ENCODE results near the gene TNRC6B. TPM values are rescaled to one million over a fixed set of nuclear protein-coding genes. Genes with fewer than 3 reads are reported as not detected.

Gene TNRC6B
- total and polyA plus RNA-seq, 2 of the 13 experiments (the other 11 are each of a cell fraction or from before 2014, with no cell fraction given), result 8.9 to 13.2 TPM

DNA sequence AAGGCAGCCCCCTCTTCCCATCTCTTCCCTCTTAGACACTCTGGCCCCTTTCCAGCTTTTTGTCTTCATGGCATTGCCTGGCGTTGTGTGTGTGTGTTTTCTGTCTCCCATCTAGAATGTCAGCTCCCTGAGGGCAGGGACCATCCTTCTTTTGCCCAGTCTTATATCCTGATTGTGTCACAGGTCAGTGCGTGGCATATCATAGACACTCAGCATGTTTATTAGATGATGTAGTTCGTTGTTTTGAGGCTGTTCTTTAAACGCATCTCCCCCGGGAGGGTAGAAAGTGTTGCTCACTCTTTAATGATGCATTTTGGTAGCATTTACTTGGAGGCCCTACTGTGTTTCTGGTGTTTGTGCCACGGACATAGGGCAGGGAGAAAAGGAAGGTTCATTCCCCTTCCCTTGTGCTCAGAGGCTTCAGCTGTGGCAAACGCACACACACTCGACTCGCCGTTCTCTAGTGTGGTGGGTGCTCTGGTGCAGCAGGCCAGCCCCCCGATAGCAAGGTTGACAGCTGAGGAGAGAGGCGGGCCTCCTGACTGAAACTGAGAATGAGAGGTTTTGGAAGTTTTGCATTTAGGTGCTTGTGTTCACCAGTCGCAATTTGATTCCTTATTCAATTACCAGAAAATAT, 60.2 kb downstream of the TNRC6B start (continued):
- TF ChIP-seq, protein P1, sequence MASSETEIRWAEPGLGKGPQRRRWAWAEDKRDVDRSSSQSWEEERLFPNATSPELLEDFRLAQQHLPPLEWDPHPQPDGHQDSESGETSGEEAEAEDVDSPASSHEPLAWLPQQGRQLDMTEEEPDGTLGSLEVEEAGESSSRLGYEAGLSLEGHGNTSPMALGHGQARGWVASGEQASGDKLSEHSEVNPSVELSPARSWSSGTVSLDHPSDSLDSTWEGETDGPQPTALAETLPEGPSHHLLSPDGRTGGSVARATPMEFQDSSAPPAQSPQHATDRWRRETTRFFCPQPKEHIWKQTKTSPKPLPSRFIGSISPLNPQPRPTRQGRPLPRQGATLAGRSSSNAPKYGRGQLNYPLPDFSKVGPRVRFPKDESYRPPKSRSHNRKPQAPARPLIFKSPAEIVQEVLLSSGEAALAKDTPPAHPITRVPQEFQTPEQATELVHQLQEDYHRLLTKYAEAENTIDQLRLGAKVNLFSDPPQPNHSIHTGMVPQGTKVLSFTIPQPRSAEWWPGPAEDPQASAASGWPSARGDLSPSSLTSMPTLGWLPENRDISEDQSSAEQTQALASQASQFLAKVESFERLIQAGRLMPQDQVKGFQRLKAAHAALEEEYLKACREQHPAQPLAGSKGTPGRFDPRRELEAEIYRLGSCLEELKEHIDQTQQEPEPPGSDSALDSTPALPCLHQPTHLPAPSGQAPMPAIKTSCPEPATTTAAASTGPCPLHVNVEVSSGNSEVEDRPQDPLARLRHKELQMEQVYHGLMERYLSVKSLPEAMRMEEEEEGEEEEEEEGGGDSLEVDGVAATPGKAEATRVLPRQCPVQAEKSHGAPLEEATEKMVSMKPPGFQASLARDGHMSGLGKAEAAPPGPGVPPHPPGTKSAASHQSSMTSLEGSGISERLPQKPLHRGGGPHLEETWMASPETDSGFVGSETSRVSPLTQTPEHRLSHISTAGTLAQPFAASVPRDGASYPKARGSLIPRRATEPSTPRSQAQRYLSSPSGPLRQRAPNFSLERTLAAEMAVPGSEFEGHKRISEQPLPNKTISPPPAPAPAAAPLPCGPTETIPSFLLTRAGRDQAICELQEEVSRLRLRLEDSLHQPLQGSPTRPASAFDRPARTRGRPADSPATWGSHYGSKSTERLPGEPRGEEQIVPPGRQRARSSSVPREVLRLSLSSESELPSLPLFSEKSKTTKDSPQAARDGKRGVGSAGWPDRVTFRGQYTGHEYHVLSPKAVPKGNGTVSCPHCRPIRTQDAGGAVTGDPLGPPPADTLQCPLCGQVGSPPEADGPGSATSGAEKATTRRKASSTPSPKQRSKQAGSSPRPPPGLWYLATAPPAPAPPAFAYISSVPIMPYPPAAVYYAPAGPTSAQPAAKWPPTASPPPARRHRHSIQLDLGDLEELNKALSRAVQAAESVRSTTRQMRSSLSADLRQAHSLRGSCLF (CRISPR knock-in tag; IDR thresholded peaks at IDR 0.05; ENCODE audit: borderline replicate concordance), result no peak
- no peak for TF ChIP-seq ARNTL (CRISPR knock-in tag; IDR thresholded peaks at IDR 0.05)
- TF ChIP-seq ZNF230 (CRISPR knock-in tag; IDR thresholded peaks at IDR 0.05), result no peak
- no peak for TF ChIP-seq ZNF616 (CRISPR knock-in tag; IDR thresholded peaks at IDR 0.05; ENCODE audit: low read depth)
- TF ChIP-seq MIER3 (CRISPR knock-in tag; IDR thresholded peaks at IDR 0.05; ENCODE audit: borderline replicate concordance), result no peak
- TF ChIP-seq NKX3-1 (CRISPR knock-in tag; IDR thresholded peaks at IDR 0.05), result no peak
- no peak for TF ChIP-seq ZNF350 (CRISPR knock-in tag; IDR thresholded peaks at IDR 0.05; ENCODE audit: borderline replicate concordance, low read depth)
